KMS-11 (cell line): ENCODE measurements around the gene CDC26.

ENCODE experiments used
- H2AFZ ChIP-seq: fragments of 200-600 bp; sonication (generic); 2 replicates; pipeline ENCODE4 v1.6.1; 2016; ENCODE audit warnings: antibody characterized with exemption, mixed run types, low read depth
- H3K27ac ChIP-seq: fragments of 200-600 bp; sonication (generic); 2 replicates; pipeline ENCODE4 v1.6.1; 2016; ENCODE audit warnings: mild to moderate bottlenecking, mixed run types
- H3K27me3 ChIP-seq: fragments of 200-600 bp; sonication (generic); 2 replicates; pipeline ENCODE4 v1.6.1; 2017; ENCODE audit warnings: mild to moderate bottlenecking, low read depth, mixed run types, moderate library complexity; ENCODE audit not compliant: insufficient read depth
- H3K36me3 ChIP-seq: fragments of 200-600 bp; sonication (generic); 2 replicates; pipeline ENCODE4 v1.6.1; 2017; ENCODE audit warnings: mild to moderate bottlenecking, mixed run types; ENCODE audit not compliant: insufficient read depth
- H3K4me1 ChIP-seq: fragments of 200-600 bp; sonication (generic); 2 replicates; pipeline ENCODE4 v1.6.1; 2016; ENCODE audit warnings: mild to moderate bottlenecking, low read depth, mixed run types; ENCODE audit not compliant: poor library complexity, severe bottlenecking
- H3K4me2 ChIP-seq: fragments of 200-600 bp; sonication (generic); 2 replicates; pipeline ENCODE4 v1.7.0; 2016; ENCODE audit warnings: mild to moderate bottlenecking, mixed run types
- H3K4me3 ChIP-seq: fragments of 200-600 bp; sonication (generic); IDR thresholded peaks from 2 replicates; pipeline ENCODE4 v1.6.1; 2017; ENCODE audit warnings: low read depth, low read length, mixed read lengths; ENCODE audit not compliant: insufficient read depth
- H3K79me2 ChIP-seq: fragments of 200-600 bp; sonication (generic); 2 replicates; pipeline ENCODE4 v1.6.1; 2016; ENCODE audit warnings: low read depth, mixed run types; ENCODE audit not compliant: insufficient read depth
- H3K9ac ChIP-seq: fragments of 200-600 bp; sonication (generic); 2 replicates; pipeline ENCODE4 v1.6.1; 2016; ENCODE audit warnings: mild to moderate bottlenecking, mixed run types
- H4K20me1 ChIP-seq: fragments of 200-600 bp; sonication (generic); 2 replicates; pipeline ENCODE4 v1.6.1; 2016; ENCODE audit warnings: mild to moderate bottlenecking, mixed run types; ENCODE audit not compliant: insufficient read depth
- CTCF ChIP-seq: fragments of 200-600 bp; sonication (generic); conservative IDR thresholded peaks from 2 replicates; pipeline ENCODE4 v1.6.1; 2017; ENCODE audit warnings: low read depth, mild to moderate bottlenecking, antibody characterized with exemption, low read length, moderate library complexity, mixed read lengths

CDC26 gene

DNA sequence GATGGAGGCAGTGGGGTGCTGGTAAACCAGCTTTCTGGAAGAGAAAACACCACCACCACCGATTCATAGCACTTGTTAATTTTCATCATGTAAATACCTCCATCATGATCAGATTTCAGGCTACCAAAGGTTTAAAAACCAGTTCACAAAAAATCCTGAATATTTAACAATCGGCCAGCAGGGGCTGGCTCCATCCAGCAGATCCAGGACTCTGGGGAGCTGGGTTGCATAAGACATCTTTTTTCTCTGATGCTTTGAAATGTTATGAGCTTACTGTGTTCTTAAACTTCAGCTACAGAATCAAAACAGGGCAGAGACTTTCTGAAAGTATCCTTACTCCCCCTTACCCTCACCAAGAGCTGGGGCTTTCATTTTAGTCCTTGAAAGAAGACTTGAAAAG lies 42.4 kb upstream of the CDC26 start:
- Histone ChIP-seq H2AFZ (no peak overlapping the region), H3K27ac (no peak overlapping the region), H3K4me1 (no peaks in the 10 kb centered on the region)

DNA sequence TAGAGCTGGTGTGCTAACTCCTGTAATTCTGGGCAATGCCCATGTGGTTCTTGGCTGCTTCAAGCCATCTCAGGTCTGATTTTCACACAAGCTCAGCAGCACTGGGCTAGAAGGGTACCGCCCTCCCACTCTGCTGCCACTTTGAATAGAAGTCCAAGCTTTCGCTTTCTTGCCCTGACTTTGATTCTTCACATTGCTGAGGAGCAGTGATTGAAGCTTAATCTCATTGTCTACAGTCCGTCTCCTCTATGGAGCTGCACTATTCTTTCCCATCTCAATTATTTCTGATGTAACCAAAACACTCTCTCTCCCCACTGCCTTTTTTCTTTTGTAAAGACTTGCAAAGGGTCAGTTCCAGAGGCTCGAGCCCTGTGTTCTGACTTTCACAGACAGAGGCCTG lies 40.7 kb upstream of the CDC26 start:
- Histone ChIP-seq H3K9ac (no peak overlapping the region), H3K27ac (no peak overlapping the region), H3K79me2 (no peaks in the 10 kb centered on the region), H3K4me2 (no peak overlapping the region), H3K27me3 (no peaks in the 10 kb centered on the region), H4K20me1 (no peaks in the 10 kb centered on the region), H2AFZ (no peak overlapping the region), H3K36me3 (no peaks in the 10 kb centered on the region), H3K4me1 (no peaks in the 10 kb centered on the region), H3K4me3 (no peak overlapping the region)
- TF ChIP-seq CTCF, result no peak

More for the DNA sequence above, 42.4 kb upstream of the CDC26 start:
- Histone ChIP-seq H3K4me2 (no peak overlapping the region), H3K36me3 (no peaks in the 10 kb centered on the region), H3K27me3 (no peaks in the 10 kb centered on the region), H4K20me1 (no peaks in the 10 kb centered on the region), H3K9ac (no peak overlapping the region), H3K4me3 (no peak overlapping the region), H3K79me2 (no peaks in the 10 kb centered on the region)
- no peak for TF ChIP-seq CTCF

GRCh38 chr9:113315231-113315630 lies 39.9 kb upstream of the CDC26 start:
- H3K79me2 ChIP-seq, result no peaks in the 10 kb centered on the region
- H3K4me1 ChIP-seq, result no peaks in the 10 kb centered on the region
- no peak overlapping the region for H3K4me3 ChIP-seq
- H3K27ac ChIP-seq, result no peak overlapping the region
- TF ChIP-seq CTCF, result no peak
- no peak overlapping the region for H3K4me2 ChIP-seq
- no peaks in the 10 kb centered on the region for H4K20me1 ChIP-seq
- H2AFZ ChIP-seq, result no peak overlapping the region
- H3K36me3 ChIP-seq, result no peaks in the 10 kb centered on the region
- H3K9ac ChIP-seq, result no peak overlapping the region
- no peaks in the 10 kb centered on the region for H3K27me3 ChIP-seq

DNA sequence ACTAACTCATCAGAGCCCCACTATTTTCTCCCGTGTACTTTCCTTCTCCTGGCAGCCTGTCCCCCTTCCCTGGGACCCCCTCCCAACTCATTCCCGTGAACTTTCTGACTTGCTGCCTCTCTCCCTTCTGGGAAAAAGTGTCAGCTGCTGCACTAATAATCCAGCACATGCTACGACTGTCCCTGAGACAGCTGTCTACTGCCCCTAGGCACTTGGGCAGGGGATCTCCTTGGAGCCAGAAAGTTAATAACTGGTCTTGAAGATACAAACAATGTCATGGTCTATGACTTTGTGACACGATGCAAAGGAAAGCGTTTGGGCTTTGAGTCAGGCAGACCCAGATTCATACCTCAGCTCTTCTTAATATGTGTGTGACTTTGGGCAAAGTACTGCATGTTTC lies 37.9 kb upstream of the CDC26 start:
- no peak for TF ChIP-seq CTCF
- Histone ChIP-seq H3K9ac (no peak overlapping the region), H3K27ac (no peak overlapping the region), H3K27me3 (no peaks in the 10 kb centered on the region), H4K20me1 (no peaks in the 10 kb centered on the region), H3K36me3 (no peaks in the 10 kb centered on the region), H3K79me2 (no peaks in the 10 kb centered on the region), H3K4me2 (no peak overlapping the region), H2AFZ (no peak overlapping the region), H3K4me1 (no peaks in the 10 kb centered on the region), H3K4me3 (no peak overlapping the region)

DNA sequence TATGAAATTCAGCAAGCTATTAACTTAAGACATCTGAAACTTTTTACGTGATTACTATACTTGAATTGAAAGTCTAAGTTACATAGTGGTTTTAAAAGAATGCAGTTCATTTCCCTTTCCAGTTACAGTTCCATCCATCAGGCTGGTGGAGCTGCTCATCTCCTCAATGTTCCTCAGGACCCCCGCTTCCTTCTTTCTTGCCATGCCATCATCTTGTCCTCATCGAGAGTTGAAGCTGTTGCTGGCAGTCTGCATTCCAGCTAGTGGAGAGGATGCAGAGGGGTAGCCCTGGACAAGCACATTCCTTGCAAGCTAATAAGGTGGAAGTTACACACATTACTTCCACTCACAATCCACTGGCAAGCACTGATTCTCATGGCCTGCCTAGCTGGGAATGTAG lies 36.6 kb upstream of the CDC26 start:
- Histone ChIP-seq H3K4me2 (no peak overlapping the region), H3K27ac (no peak overlapping the region), H3K9ac (no peak overlapping the region), H4K20me1 (no peaks in the 10 kb centered on the region), H3K36me3 (no peaks in the 10 kb centered on the region), H2AFZ (no peak overlapping the region), H3K27me3 (no peaks in the 10 kb centered on the region), H3K4me1 (no peaks in the 10 kb centered on the region), H3K4me3 (no peak overlapping the region), H3K79me2 (no peaks in the 10 kb centered on the region)
- TF ChIP-seq CTCF, result no peak
